Muscle layer of colon (tissue), 2 donors: ENCODE results near the gene CIZ1.
A peak's percentile ranks its signal among the peaks of the same experiment; 100 is the strongest.
"Not testable (repeated sequence)": the region's sequence is repeated elsewhere in the genome, so short reads cannot be mapped to it uniquely, and the experiment has no call there.

Experiments used
- H3K27ac ChIP-seq: one replicate; pipeline ENCODE4 v1.7.0; 2013; ENCODE audit warnings: low read depth, mild to moderate bottlenecking, low read length, moderate library complexity
- H3K27me3 ChIP-seq, 2 donors: one replicate each; pipeline ENCODE4 v1.7.0; 2013; ENCODE audit warnings: low read length in 2 of 2, mild to moderate bottlenecking in 2 of 2; ENCODE audit not compliant: insufficient read depth in 2 of 2, control insufficient read depth in 1 of 2
- H3K36me3 ChIP-seq: one replicate; pipeline ENCODE4 v1.7.0; 2013; ENCODE audit warnings: mild to moderate bottlenecking, low read length; ENCODE audit not compliant: insufficient read depth
- H3K4me1 ChIP-seq: one replicate; pipeline ENCODE4 v1.7.0; 2013; ENCODE audit warnings: mild to moderate bottlenecking, low read length; ENCODE audit not compliant: insufficient read depth
- H3K4me3 ChIP-seq, 2 donors: one replicate each; pipeline ENCODE4 v1.7.0; 2013; ENCODE audit warnings: low read length in 2 of 2, low read depth in 1 of 2, mild to moderate bottlenecking in 1 of 2, moderate library complexity in 1 of 2
- H3K9ac ChIP-seq: one replicate; pipeline ENCODE4 v1.7.0; 2013; ENCODE audit warnings: low read length
- H3K9me3 ChIP-seq: one replicate; pipeline ENCODE4 v1.7.0; 2013; ENCODE audit warnings: mild to moderate bottlenecking, low read length
- donor health status: abdominal sarcoma.
- donor health status: Adenocarcinoma of cecum.

The CIZ1 gene, protein sequence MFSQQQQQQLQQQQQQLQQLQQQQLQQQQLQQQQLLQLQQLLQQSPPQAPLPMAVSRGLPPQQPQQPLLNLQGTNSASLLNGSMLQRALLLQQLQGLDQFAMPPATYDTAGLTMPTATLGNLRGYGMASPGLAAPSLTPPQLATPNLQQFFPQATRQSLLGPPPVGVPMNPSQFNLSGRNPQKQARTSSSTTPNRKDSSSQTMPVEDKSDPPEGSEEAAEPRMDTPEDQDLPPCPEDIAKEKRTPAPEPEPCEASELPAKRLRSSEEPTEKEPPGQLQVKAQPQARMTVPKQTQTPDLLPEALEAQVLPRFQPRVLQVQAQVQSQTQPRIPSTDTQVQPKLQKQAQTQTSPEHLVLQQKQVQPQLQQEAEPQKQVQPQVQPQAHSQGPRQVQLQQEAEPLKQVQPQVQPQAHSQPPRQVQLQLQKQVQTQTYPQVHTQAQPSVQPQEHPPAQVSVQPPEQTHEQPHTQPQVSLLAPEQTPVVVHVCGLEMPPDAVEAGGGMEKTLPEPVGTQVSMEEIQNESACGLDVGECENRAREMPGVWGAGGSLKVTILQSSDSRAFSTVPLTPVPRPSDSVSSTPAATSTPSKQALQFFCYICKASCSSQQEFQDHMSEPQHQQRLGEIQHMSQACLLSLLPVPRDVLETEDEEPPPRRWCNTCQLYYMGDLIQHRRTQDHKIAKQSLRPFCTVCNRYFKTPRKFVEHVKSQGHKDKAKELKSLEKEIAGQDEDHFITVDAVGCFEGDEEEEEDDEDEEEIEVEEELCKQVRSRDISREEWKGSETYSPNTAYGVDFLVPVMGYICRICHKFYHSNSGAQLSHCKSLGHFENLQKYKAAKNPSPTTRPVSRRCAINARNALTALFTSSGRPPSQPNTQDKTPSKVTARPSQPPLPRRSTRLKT

DNA sequence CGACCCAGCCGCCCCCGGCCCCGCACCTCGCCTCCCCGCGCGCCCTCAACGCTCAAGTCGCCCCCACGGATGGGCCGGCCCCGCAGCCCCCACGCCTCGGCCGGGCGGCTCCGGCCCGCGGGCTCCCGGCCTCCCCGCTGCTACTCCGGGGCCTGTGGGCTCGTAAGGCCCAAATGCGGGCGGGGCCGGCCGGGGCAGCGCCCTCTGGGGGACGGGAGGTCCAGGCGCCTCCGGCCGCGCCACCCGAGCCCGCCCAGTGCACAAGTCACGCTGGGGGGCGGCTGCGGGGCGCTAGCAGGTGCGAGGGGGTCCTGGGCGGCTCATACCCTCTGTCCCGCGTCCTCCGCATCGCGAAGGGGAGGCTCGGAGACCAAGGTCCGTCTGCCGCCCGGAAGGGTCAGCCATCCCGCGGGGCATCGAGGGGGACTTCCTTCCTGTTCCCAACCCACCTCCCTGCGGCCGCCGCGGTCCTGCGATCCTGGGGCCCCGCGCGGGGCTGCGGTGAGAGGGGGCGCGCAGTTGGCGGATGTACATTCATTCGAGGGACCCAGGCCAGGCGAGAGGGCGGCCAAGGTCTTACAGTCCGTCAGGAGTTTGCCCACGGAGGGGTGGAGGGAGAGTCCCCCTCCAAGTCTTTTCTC is at the start of gene CIZ1:
CIZ1 (minus strand) TSS at position 167 of the 641 bp plus-strand sequence. CDS start 715 bp downstream, outside the sequence.
- H3K27ac ChIP-seq, result peak within 1 kb of the TSS; percentile 89
- H3K4me3 ChIP-seq, result peak within 1 kb of the TSS; percentile 66 to 88
- H3K9ac ChIP-seq, result peak within 1 kb of the TSS; percentile 97
- H3K4me1 ChIP-seq, result peaks cover 19% of the 10 kb centered on the region
- H3K9me3 ChIP-seq, result no peaks in the 10 kb centered on the region
- H3K27me3 ChIP-seq, result no peaks in the 10 kb centered on the region
- peaks cover 21% of the 10 kb centered on the region for H3K36me3 ChIP-seq

GRCh38 chr9:128233817-128234406 is 42.5 kb upstream of the CIZ1 start:
- H3K4me3 ChIP-seq, result no peak overlapping the region
- no peaks in the 10 kb centered on the region for H3K9me3 ChIP-seq
- no peaks in the 10 kb centered on the region for H3K36me3 ChIP-seq
- no peaks in the 10 kb centered on the region for H3K27me3 ChIP-seq
- no peak overlapping the region for H3K27ac ChIP-seq
- H3K4me1 ChIP-seq, result no peaks in the 10 kb centered on the region
- H3K9ac ChIP-seq, result no peak overlapping the region

- no peaks in the 10 kb centered on the region for H3K27me3 ChIP-seq
- H3K27ac ChIP-seq, result no peak overlapping the region
- H3K4me1 ChIP-seq, result no peaks in the 10 kb centered on the region
- no peak overlapping the region for H3K9ac ChIP-seq
- no peaks in the 10 kb centered on the region for H3K9me3 ChIP-seq
- H3K4me3 ChIP-seq, result no peak overlapping the region
- H3K36me3 ChIP-seq, result no peaks in the 10 kb centered on the region
Measured at GRCh38 chr9:128232528-128233428, 41.4 kb upstream of the CIZ1 start.

GRCh38 chr9:128231638-128232527 is 40.5 kb upstream of the CIZ1 start:
- H3K4me1 ChIP-seq, result no peaks in the 10 kb centered on the region
- no peaks in the 10 kb centered on the region for H3K27me3 ChIP-seq
- H3K9me3 ChIP-seq, result no peaks in the 10 kb centered on the region
- H3K36me3 ChIP-seq, result no peaks in the 10 kb centered on the region
- no peak overlapping the region for H3K4me3 ChIP-seq
- no peak overlapping the region for H3K27ac ChIP-seq
- no peak overlapping the region for H3K9ac ChIP-seq

- not testable (repeated sequence) for H3K9ac ChIP-seq, H3K4me3 ChIP-seq, H3K4me1 ChIP-seq, H3K9me3 ChIP-seq, H3K27ac ChIP-seq, H3K36me3 ChIP-seq, H3K27me3 ChIP-seq
Measured at GRCh38 chr9:128230897-128231296, 39.5 kb upstream of the CIZ1 start.

DNA sequence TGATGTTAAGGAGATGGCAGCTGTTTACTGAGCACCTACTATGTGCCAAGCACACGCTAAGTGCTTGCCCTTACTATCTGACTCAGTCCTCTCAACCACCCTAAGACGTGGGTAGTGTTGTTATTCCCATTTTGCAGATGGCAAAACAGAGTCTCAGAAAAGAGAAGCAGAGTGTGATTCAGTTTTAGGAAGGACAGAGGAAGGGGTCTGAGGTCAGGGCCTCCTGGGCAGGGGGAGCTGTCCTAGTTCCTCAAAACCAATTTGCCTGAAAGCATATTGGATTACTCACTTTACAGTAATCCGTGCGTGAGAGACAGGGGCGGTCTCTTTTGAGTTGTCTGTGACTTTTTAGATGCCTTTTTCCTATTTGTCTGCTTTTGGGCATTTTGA is 35.0 kb upstream of the CIZ1 start:
- no peaks in the 10 kb centered on the region for H3K36me3 ChIP-seq

GRCh38 chr9:128225770-128226411 is 34.5 kb upstream of the CIZ1 start:
- Histone ChIP-seq H3K27ac (no peak overlapping the region), H3K27me3 (no peaks in the 10 kb centered on the region)

More for the DNA sequence above, 35.0 kb upstream of the CIZ1 start:
- Histone ChIP-seq H3K27me3 (no peaks in the 10 kb centered on the region), H3K9ac (no peak overlapping the region), H3K9me3 (no peaks in the 10 kb centered on the region), H3K4me1 (no peaks in the 10 kb centered on the region), H3K4me3 (no peak overlapping the region), H3K27ac (no peak overlapping the region)

GRCh38 chr9:128224877-128225276 is 33.5 kb upstream of the CIZ1 start:
- no peak overlapping the region for H3K27ac ChIP-seq
- H3K9ac ChIP-seq, result no peak overlapping the region
- no peaks in the 10 kb centered on the region for H3K36me3 ChIP-seq
- H3K4me3 ChIP-seq, result no peak overlapping the region
- no peaks in the 10 kb centered on the region for H3K27me3 ChIP-seq
- no peaks in the 10 kb centered on the region for H3K4me1 ChIP-seq
- H3K9me3 ChIP-seq, result no peaks in the 10 kb centered on the region

More at GRCh38 chr9:128225770-128226411, 34.5 kb upstream of the CIZ1 start:
- no peaks in the 10 kb centered on the region for H3K9me3 ChIP-seq
- H3K36me3 ChIP-seq, result no peaks in the 10 kb centered on the region
- H3K4me3 ChIP-seq, result no peak overlapping the region
- no peaks in the 10 kb centered on the region for H3K4me1 ChIP-seq
- H3K9ac ChIP-seq, result no peak overlapping the region

- peaks cover 9% of the 10 kb centered on the region for H3K4me1 ChIP-seq
- no peaks in the 10 kb centered on the region for H3K36me3 ChIP-seq
- H3K27ac ChIP-seq, result no peak overlapping the region
- H3K9me3 ChIP-seq, result no peaks in the 10 kb centered on the region
- H3K27me3 ChIP-seq, result no peaks in the 10 kb centered on the region
- H3K9ac ChIP-seq, result no peak overlapping the region
- no peak overlapping the region for H3K4me3 ChIP-seq
Measured at GRCh38 chr9:128222880-128223670, 31.7 kb upstream of the CIZ1 start.
